C1 segment of cervical spinal cord (tissue), 14 donors: ENCODE data around the gene P2RY8.
"Not testable (repeated sequence)": the region's sequence is repeated elsewhere in the genome, so short reads cannot be mapped to it uniquely, and the experiment has no call there.

Experiments used
- DNase-seq, 14 donors: peaks; one replicate each; lab custom pipeline; 2025; lab: John Stamatoyannopoulos, UW

Gene P2RY8

DNA sequence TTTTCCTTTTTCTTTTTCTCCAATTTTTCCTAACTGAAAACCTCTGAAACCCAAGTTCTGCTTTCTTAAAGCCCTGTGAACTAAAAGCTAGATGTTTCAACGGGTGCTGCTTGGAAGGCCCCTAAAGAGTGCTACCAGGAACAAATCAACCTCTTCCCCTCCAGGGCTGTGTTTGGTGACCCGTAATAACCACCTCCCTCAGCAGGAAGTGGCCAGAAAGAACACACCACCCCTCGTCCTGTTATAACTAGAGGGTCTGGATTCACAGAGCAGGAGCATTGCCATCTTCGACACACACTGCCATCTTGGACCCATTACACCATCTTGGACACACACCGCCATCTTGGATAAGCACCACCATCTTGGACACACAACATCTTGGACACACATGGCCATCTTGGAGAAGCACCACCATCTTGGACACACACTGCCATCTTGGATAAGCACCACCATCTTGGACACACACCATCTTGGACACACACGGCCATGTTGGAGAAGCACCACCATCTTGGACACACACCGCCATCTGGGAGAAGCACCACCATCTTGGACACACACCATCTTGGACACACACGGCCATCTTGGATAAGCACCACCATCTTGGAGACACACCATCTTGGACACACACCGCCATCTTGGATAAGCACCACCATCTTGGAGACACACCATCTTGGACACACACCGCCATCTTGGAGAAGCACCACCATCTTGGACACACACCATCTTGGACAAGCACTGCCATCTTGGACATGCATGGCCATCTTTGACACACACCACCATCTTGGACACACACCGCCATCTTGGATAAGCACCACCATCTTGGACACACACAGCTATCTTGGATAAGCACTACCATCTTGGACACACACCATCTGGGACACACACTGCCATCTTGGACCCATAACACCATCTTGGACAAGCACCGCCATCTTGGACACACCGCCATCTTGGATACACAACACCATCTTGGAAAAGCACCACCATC, 89.7 kb downstream of the P2RY8 start:
- not testable (repeated sequence) for DNase-seq

DNA sequence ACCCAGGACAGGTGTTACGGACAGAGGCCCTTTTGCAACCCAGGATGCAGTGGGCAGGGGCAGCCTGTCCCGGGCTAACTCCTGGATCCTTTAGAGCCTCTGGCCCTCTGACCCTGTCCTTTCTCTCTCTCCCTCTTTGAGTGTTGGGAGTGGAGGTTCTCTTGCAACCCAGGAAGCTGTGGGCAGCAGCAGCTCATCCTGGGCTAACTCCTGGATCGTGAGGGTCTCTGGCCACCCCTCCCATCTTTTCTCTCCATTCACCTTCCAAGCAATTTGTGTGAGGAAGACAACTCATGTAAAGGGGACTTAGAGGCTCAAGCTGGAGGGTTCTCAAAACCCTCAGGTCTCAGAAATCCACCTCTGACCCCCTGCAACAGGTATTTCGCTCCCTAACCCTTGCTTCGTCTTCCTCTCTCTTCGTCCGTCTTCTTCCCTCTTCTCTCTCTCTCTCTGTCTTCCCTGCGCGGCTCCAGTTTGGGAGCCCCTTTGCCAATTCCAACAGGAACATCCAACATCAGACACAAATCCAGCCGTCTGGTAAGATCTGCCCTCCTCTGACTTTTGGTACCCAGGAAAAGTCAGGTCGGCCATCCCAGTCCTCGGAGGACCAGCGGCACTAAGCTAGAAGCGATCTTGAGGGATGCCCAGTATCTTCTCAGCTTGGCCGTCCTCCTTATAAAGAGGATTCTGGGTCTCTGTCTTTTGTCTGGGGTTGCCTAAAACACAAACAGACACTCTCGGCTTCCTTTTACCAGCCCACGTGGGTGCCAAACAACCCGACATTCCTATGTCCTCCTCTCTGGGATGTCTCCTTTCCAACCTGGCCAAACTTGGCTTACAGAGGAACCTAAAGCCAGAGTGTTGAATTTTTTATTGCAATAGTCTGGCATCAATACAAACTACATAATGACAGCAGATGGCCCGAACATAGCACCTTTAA, 92.2 kb downstream of the P2RY8 start:
- DNase-seq: no peak

DNA sequence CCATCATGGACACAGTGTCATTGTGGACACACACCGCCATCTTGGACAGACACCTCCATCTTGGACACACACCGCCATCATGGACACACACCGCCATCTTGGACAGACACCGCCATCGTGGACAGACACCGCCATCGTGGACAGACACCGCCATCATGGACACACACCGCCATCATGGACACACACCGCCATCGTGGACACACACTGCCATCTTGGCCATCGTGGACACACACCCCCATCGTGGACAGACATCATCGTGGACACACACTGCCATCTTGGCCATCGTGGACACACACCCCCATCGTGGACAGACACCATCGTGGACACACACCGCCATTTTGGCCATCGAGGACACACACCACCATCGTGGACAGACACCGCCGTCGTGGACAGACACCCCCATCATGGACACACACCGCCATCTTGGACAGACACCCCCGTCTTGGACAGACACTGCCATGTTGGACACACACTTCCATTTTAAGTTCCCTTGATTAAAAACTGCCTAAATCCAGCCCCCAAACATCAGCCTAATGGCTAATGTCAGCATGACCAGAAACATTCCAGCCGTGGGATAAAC, 93.4 kb downstream of the P2RY8 start:
- DNase-seq: no peak

DNA sequence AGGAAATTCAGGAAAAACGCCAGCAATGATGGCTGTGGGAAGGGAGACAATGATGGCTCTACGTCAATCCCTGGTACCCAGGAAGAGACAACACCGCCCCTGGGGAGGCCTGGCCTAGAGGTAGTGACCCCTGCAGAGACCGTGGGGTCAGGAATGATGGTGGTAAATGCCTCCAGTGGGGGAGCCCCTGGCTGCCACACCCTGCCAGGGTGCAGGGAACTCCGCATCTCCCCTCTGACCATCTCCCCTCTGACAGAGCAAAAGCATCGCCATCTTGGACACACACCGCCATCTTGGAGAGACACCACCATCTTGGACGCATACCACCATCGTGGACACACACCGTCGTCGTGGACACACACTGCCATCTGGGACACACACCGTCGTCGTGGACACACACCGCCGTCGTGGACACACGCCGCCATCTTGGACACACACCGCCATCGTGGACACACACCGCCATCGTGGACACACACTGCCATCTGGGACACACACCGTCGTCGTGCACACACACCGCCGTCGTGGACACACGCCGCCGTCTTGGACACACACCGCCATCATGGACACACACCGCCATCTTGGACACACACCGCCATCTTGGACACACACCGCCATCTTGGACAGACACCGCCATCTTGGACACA, 94.1 kb downstream of the P2RY8 start:
- no peak for DNase-seq

DNA sequence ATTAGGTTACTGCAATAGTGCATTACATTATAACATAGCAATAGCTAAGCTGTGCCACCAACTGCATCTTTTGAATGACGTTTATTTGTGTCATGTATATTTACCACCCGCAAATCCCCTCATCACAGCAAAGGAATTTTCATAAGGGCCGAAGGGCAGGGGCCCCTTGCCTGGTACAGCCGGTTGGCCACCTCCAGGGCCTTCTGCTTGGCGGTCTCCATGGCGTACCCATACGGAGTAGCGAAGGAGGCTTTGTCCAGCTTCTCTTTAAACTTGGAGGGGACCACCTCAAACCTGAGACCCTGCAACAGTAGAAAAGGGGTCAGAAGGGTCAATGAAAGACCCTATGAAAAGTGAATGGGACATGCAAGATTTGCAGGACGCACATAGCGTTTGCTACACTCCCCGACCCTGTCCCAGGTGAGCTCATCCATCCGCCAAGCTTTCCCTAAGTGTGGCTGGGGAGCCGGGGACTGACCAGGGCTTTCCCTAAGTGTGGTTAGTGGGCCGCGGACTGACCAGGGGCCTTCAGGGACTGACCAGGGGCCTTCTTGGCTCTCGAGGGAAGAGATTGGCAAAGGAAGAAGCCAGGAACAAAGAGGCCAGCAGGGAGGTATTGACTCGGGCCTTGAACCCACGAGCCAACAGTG, 94.8 kb downstream of the P2RY8 start:
- no peak for DNase-seq

DNA sequence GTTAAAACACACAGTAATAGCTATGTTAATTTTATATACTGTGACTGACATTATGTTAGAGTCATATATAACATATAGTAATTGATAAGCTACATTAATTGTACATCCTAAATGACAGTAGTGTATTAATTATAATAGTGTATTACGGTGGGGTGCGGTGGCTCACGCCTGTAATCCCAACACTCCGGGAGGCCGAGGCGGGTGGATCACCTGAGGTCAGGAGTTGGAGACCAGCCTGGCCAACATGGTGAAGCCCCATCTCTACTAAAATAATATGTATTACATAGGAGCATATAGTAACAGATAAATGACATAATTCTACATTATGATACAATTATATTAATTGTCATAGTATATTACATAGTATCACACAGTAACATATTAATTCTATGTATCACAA, 96.5 kb downstream of the P2RY8 start:
- DNase-seq: no peak

DNA sequence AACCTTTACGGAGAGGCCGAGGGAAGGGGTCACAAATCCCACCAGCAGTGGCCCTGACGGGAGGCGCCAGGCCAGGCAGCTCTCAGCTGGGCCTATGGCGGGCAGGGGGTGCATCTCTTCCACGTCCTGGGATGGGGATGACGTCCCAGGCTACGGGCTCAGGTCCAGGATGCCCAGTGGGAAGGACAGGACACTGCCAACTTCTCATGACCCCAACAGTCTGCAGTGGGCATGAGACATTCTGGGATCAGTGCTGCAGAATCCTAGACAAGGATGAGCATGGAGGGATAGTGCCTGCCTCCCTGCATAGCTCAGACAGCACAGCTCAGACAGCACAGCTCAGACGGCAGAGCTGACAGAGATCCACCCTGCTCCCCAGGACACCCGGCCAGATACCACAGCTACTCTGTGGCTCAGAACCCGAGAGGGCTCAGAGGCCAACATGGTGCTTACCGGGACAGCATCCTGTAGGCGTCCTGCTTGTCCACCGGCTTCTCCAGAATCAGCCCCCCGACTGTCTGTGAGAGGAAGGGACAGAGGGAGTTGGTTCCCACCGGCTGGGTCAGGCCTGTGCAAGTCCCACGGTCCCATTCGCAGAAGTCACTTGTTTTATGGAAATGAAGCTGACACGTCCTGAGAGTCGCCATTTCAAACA, 101.6 kb downstream of the P2RY8 start:
- no peak for DNase-seq

DNA sequence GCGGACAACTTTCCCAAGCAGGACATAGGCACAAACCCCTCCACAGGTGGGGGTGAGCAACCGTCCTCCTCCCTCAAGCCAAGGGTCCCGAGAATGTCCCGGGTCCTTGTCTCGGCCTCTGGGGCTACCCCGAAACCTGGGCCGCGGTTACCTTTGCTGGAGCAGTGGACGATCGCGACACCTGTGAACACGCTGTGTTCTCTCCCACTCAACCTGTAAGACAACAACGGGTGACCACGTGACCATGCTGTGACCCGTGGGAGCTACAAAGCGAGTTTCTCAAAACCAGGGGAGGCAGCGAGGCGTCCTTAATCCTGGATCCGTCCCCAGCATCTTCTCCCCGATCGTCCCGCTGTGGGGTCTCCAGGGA, 102.1 kb downstream of the P2RY8 start:
- DNase-seq: no peak

DNA sequence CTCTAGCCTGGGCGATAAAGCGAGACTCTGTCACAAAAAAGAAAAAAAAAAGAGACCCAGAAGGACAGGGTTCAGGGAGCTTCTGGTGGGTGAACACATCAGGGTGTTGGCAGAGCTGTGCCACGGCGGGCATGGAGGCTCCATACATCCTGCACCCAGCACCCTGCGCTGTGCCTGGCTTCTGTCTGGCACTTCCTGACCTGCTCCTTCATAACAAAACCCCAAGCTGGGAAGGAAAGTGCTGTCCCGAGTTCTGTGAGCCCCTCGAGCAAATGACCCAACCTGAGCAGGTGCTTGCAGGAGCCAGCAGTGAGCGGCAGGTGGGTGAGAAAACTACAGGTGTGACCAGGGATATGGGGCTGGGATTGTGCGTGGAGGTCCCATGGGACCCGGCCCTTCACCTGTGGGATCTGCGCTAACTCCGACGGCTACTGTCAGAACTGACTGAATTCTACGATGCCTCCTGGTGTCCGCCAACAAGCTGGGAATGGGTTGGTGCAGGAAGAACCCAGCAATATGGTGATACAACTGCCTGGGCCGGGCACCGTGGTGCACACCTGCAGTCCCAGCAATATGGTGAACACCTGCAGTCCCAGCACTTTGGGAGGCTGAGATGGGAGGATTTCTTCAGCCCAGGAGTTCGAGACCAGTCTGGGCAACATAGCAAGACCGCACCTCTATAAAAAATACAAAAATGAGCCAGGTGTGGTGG, 103.2 kb downstream of the P2RY8 start:
- DNase-seq: no peak

DNA sequence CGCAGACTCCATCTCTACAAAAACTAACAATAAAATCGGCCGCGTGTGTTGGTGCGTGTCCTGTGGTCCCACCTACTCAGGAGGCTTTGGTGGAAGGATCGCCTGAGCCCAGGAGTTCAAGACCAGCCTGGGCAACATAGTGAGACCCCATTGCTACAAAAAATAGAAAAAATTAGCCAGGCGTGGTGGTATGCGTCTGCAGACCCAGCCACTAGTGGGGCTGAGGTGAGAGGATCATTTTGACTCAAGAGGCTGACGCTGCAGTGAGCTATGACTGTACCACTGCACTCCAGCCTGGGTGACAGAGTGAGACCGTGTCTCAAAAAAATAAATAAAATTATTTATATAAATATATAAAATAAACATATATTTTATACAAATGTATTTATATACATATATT, 106.5 kb downstream of the P2RY8 start:
- DNase-seq: no peak

DNA sequence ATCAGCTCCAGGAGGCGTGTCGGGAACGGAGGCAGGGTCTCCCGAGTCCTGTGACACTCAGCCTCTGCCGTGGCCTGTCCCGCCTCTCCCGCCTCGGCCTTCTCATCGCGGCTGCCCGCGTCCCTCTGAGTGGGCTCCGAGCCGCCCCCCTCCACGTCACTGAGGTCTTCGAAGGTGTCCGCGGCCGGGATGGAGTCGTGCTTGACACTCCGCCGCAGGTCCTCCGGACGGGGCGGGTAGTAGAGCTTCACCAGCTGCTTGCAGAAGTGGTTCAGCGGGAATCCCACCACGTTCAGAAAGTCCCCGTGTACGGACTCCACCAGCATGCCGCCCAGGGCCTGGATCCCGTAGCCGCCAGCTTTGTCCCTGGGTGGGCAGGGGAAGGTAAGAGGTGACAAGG, 109.2 kb downstream of the P2RY8 start:
- no peak for DNase-seq

DNA sequence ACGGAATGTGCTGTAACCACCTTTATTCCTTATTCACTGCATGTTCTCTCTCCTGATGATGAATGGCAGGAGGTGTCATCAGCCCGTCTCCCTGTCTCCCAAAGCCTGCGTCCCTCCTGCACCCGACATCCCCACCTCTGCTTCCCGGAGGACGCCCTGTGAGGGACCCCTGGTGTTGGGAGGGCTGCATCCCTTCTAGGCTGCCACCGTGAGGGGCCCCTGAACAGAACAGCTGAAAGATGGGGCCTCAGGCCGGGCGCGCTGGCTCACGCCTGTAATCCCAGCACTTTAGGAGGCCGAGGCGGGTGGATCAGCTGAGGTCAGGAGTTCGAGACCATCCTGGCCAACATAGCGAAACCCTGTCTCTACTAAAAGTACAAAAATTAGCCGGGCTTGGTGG, 110.7 kb downstream of the P2RY8 start:
- DNase-seq: not testable (repeated sequence)

DNA sequence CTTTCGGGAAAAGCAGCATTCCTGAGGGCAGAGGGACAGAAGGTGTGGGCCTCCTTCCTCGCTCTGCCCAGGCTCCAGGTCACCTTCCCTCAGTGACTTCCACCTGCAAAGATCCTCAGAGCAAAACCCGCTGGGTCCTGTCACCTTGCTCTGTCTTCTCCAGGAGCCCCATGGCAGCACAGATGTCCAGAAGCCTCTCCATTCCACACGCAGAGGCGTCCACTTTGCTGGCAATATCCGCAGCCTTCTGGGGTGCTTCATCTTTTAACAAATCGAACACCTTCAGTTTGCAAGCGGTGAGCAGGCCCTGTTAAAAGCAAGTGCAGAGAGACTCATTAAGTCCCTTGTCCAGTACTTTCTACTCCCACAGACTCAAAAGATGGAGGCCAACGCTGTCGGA, 111.6 kb downstream of the P2RY8 start:
- no peak for DNase-seq

DNA sequence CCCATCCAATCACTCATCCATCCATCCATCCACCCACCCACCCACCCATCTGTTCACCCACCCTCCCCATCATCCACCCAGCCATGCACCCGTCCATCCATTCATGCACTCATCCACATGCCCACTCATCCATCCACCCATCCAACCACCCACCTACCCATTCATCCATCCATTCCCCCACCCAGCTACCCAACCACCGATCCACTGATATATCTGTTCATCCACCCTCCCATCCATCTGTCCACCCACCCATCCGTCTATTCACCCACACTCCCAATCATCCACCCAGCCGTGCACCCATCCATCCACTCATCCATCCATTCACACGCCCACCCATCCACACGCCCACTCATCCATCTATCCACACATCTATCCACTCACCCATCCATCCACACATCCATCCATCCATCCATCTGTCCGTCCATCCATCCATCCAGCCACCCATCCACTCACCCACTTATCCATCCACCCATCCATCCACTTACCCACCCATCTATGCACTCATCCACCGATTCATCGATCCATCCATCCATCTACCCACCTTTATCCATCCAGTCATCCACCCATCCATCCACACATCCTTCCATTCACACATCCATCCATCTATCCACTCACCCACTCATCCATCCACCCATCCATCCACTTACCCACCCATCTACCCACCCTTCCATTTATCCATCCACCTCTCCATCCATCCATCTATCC, 112.7 kb downstream of the P2RY8 start:
- DNase-seq: no peak

DNA sequence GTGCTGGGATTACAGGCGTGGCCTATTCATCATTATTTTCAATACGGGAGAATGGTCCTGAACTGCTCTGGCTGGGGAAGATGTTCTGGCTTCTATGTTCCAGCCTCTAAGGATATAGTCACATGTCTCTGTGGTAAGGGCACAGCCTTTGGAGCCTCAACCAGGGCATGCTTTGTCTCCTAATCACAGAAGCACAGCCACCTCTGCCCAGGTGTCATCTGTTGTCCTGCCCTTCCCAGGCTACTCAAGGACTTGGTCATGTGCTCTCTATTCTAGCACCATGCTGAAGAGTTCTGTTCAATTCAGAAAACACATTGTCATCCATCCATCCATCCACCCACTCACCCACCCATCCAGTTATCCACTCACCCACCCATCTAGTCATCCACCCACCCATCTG, 113.8 kb downstream of the P2RY8 start:
- DNase-seq: no peak

DNA sequence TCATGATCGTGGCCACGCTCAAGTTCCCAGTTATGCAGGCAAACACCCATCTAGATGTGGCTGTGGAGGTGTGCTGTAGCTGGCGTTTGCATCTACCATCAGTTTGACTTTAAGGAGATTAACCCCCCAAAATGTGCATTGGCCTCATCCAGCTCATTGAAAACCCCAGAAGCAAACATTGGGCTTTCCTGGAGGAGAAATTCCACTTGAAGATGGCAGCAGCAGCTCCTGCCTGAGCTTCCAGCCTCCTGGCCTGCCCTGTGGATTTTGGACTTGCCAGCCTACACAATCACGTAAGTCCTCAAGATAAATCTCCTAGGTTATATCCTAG, 114.9 kb downstream of the P2RY8 start:
- no peak for DNase-seq

DNA sequence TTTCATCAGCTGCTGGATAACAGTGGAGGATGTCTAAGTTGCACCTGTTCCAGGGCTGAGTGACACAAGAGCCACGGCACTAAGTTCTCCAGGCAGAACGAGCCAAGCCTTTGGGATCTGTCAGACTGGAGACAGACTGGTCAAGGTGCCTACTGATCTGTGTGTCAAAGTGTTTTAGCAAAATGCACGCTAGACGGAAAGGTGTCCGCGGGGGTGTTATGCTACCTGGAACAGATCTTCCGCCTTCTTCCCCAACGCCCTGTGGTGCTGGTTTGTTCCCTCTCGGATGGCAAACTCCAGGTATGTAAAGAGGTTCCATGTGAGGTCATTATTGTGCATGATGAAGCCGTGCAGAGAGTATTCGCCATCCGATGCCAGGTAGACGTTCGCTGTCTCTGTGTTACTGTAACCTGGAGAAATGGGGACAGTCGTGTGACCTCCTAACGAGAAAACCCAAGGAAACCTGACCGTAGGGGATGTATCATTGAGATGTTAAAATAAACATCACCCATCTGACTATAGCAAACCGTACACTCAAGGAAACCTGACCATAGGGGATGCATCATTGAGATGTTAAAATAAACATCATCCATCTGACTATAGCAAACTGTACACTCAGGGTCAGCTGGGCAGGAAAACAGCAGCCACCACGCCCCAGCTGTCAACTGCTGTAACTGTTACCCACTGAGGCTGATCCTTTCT, 115.4 kb downstream of the P2RY8 start:
- no peak for DNase-seq

DNA sequence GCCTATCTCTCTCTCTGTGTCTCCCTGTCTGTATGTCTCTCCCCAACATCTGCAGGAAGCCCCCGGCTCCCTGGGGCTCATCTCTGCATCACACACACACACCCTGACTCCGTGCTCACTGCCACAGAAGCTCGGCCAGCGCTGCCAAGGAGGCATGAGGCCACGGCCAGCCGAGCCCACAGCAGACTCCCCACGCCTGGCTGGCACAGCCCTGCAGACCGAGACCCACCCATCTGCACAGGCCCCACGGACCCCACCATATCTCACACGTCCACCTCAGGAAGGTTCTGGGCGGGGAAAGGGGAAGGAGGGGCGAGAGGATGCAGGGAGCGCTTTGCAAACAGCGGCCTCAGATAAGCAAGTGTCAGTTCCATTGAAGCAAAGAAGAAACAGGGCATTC, 116.6 kb downstream of the P2RY8 start:
- DNase-seq: no peak
